Anterior cingulate cortex (tissue), 58 donors: ENCODE measurements around the gene CCAR1.
A peak's percentile ranks its signal among the peaks of the same experiment; 100 is the strongest.
"Not testable (repeated sequence)": the region's sequence is repeated elsewhere in the genome, so short reads cannot be mapped to it uniquely, and the experiment has no call there.

Experiments used
- DNase-seq, 58 donors: peaks; one replicate each; lab custom pipeline; 2025; lab: John Stamatoyannopoulos, UW

CCAR1 gene

GRCh38 chr10:68826764-68827591 lies 105.9 kb downstream of the CCAR1 start, which contains the start of gene STOX1:
Gene STOX1, plus strand, starts transcription at chr10:68827531. Its CDS starts 93 bp downstream, at chr10:68827624.
- peak in 43 of 58 donors; percentile 7 to 79 (median 38) for DNase-seq

GRCh38 chr10:68827592-68827959 lies 106.5 kb downstream of the CCAR1 start:
- DNase-seq, result not testable (repeated sequence)

- DNase-seq, result peak in 13 of 58 donors; percentile 3 to 24 (median 10)
These were observed 107.1 kb downstream of the CCAR1 start for GRCh38 chr10:68828083-68828601.

GRCh38 chr10:68828833-68829232 lies 107.8 kb downstream of the CCAR1 start:
- peak in 1 of 58 donors; percentile 21 for DNase-seq

- DNase-seq, result peak in 10 of 58 donors; percentile 3 to 44 (median 15)
These were observed 108.5 kb downstream of the CCAR1 start for GRCh38 chr10:68829521-68829920.

- DNase-seq, result peak in 3 of 58 donors; percentile 12 to 44 (median 19)
These were observed 108.9 kb downstream of the CCAR1 start for GRCh38 chr10:68829952-68830351.

GRCh38 chr10:68831961-68832455 lies 111.0 kb downstream of the CCAR1 start:
- no peak for DNase-seq

GRCh38 chr10:68832601-68833000 lies 111.6 kb downstream of the CCAR1 start:
- no peak for DNase-seq

GRCh38 chr10:68837626-68838322 lies 116.7 kb downstream of the CCAR1 start:
- DNase-seq, result no peak

GRCh38 chr10:68840650-68841049 lies 119.6 kb downstream of the CCAR1 start:
- DNase-seq, result not testable (repeated sequence)
